ENCODE data around the gene SMAD7. TPM values are rescaled to one million over a fixed set of nuclear protein-coding genes. Genes with fewer than 3 reads are reported as not detected.

Gene SMAD7
- total and polyA plus RNA-seq, 7 experiments from 2014 or later = 5.3 to 79.4 (median 21.4) TPM

GRCh38 chr18:48959921-48960920 lies 9.5 kb upstream of the SMAD7 start:
- no peak for DNase-seq
- intact Hi-C loops (cut with micrococcal nuclease) = no loop called here

DNA sequence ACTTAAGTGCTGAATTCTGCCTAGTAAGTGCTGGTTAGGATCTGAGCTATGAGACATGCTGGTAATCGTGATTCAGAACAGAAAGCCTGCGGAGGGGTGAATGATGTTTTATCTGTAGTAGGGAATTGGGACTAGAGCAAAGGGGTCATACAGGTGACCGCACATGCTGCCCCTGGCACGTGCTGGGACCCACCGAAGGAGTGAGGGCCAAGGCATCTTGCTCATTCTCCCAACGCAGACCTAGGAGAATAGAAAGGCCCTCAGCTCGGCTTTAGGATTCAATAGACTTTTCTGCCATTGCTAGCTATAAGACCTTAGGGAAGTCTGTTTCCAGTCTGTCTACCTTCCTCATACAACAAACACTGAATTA lies 8.8 kb upstream of the SMAD7 start:
- Mint-ChIP-seq H3K9me3 (no peaks in the 10 kb centered on the region), H3K4me3 (no peak overlapping the region), H3K36me3 (no peaks in the 10 kb centered on the region), H3K27ac (no peak overlapping the region), H3K4me1 (peaks cover 11 to 32% (median 30%) of the 10 kb centered on the region in 7 donors), H3K27me3 (peaks cover 0 to 46% (median 0%) of the 10 kb centered on the region in 5 donors)
- intact Hi-C loops (cut with micrococcal nuclease) = no loop called here
- H3K27me3 ChIP-seq (ENCODE audit: control insufficient read depth in 2 of 2, insufficient read depth in 2 of 2, low read length in 2 of 2) = no peaks in the 10 kb centered on the region
- ChIA-PET POLR2A (no interaction called here), CTCF (interaction anchor here (0.7 to 1.1 kb wide), 2 partner anchors 9 to 20 kb away, joined by 3 read pairs; no protein-coding TSS in a partner anchor)
- H3K4me1 ChIP-seq (ENCODE audit: control insufficient read depth in 2 of 2, insufficient read depth in 2 of 2, low read length in 2 of 2) = peaks cover 10 to 18% of the 10 kb centered on the region in 2 donors
- ATAC-seq = no peak
- no peaks in the 10 kb centered on the region for H3K9me3 ChIP-seq (ENCODE audit: control insufficient read depth in 2 of 3, low read length in 3 of 3)
- DNase-seq = no peak
- H3K27ac ChIP-seq (ENCODE audit: low read depth, low read length) = no peak overlapping the region
- H3K4me3 ChIP-seq (ENCODE audit: low read length) = no peak overlapping the region
- H3K36me3 ChIP-seq (ENCODE audit: control insufficient read depth in 2 of 3, insufficient read depth in 3 of 3, low read length in 3 of 3) = no peaks in the 10 kb centered on the region

More at GRCh38 chr18:48959921-48960920, 9.5 kb upstream of the SMAD7 start:
- H3K27me3 Mint-ChIP-seq = peaks cover 0 to 47% (median 0%) of the 10 kb centered on the region in 5 donors
- no peak overlapping the region for H3K27ac ChIP-seq (ENCODE audit: low read depth, low read length)
- H3K27ac Mint-ChIP-seq = no peak overlapping the region
- H3K36me3 ChIP-seq (ENCODE audit: control insufficient read depth in 2 of 3, insufficient read depth in 3 of 3, low read length in 3 of 3) = no peaks in the 10 kb centered on the region
- POLR2A ChIA-PET = no interaction called here
- no peaks in the 10 kb centered on the region for H3K27me3 ChIP-seq (ENCODE audit: control insufficient read depth in 2 of 2, insufficient read depth in 2 of 2, low read length in 2 of 2)
- CTCF ChIA-PET = interaction anchor here (0.7 kb wide), 1 partner anchor 9 kb away, joined by 3 read pairs; no protein-coding TSS in a partner anchor
- H3K9me3 ChIP-seq (ENCODE audit: control insufficient read depth in 2 of 3, low read length in 3 of 3) = no peaks in the 10 kb centered on the region
- H3K4me1 Mint-ChIP-seq = peaks cover 7 to 28% (median 25%) of the 10 kb centered on the region in 7 donors
- H3K4me1 ChIP-seq (ENCODE audit: control insufficient read depth in 2 of 2, insufficient read depth in 2 of 2, low read length in 2 of 2) = peaks cover 8 to 13% of the 10 kb centered on the region in 2 donors
- no peak overlapping the region for H3K4me3 Mint-ChIP-seq
- no peaks in the 10 kb centered on the region for H3K36me3 Mint-ChIP-seq
- ATAC-seq = no peak
- no peak overlapping the region for H3K4me3 ChIP-seq (ENCODE audit: low read length)
- no peaks in the 10 kb centered on the region for H3K9me3 Mint-ChIP-seq

DNA sequence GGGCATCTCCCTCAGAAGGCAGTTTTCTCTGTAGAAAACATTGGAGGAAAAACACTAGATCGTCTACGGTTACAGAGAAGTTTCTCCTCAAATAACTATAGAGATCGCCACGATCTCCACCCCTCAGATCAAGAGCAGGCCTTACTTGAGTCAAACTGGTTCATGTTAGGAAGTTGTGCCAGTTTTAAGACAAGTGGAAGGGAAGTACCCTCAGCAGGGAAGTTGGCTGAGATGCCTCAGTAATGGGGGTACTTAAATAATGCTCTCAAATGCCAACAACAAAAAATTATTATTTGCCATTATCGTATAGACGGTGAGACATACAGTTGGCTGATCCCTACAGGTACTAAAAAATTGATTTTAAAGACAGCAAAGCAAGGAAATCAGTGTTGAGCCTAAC lies 8.2 kb upstream of the SMAD7 start:
- Mint-ChIP-seq H3K4me1 (peaks cover 13 to 38% (median 35%) of the 10 kb centered on the region in 7 donors), H3K27me3 (peaks cover 0 to 46% (median 0%) of the 10 kb centered on the region in 5 donors), H3K4me3 (no peak overlapping the region), H3K36me3 (no peaks in the 10 kb centered on the region), H3K27ac (no peak overlapping the region), H3K9me3 (no peaks in the 10 kb centered on the region)
- no peaks in the 10 kb centered on the region for H3K9me3 ChIP-seq (ENCODE audit: control insufficient read depth in 2 of 3, low read length in 3 of 3)
- H3K27me3 ChIP-seq (ENCODE audit: control insufficient read depth in 2 of 2, insufficient read depth in 2 of 2, low read length in 2 of 2) = no peaks in the 10 kb centered on the region
- no peak overlapping the region for H3K4me3 ChIP-seq (ENCODE audit: low read length)
- H3K27ac ChIP-seq (ENCODE audit: low read depth, low read length) = no peak overlapping the region
- POLR2A ChIA-PET = interaction anchor here (1.6 kb wide), 1 partner anchor 26 kb away, joined by 4 read pairs; no protein-coding TSS in a partner anchor
- ATAC-seq = no peak
- no peaks in the 10 kb centered on the region for H3K36me3 ChIP-seq (ENCODE audit: control insufficient read depth in 2 of 3, insufficient read depth in 3 of 3, low read length in 3 of 3)
- H3K4me1 ChIP-seq (ENCODE audit: control insufficient read depth in 2 of 2, insufficient read depth in 2 of 2, low read length in 2 of 2) = peaks cover 10 to 18% of the 10 kb centered on the region in 2 donors
- intact Hi-C loops (cut with micrococcal nuclease) = no loop called here
- DNase-seq = no peak
- CTCF ChIA-PET = interaction anchor here (1.1 kb wide), 1 partner anchor 19 kb away, joined by 3 read pairs; no protein-coding TSS in a partner anchor

GRCh38 chr18:48957616-48958015 lies 6.9 kb upstream of the SMAD7 start:
- H3K27me3 ChIP-seq (ENCODE audit: control insufficient read depth in 2 of 2, insufficient read depth in 2 of 2, low read length in 2 of 2) = no peaks in the 10 kb centered on the region
- Mint-ChIP-seq H3K36me3 (no peaks in the 10 kb centered on the region), H3K4me3 (no peak overlapping the region), H3K27ac (peak overlapping the region in 1 of 9 donors; percentile 40), H3K4me1 (peaks cover 11 to 36% (median 30%) of the 10 kb centered on the region in 7 donors), H3K9me3 (no peaks in the 10 kb centered on the region), H3K27me3 (peaks cover 0 to 35% (median 0%) of the 10 kb centered on the region in 5 donors)
- H3K4me1 ChIP-seq (ENCODE audit: control insufficient read depth in 2 of 2, insufficient read depth in 2 of 2, low read length in 2 of 2) = peaks cover 10 to 22% of the 10 kb centered on the region in 2 donors
- DNase-seq (no peak), ATAC-seq (no peak)
- intact Hi-C loops (cut with micrococcal nuclease) = no loop called here
- ChIA-PET POLR2A (interaction anchor here (1.6 kb wide), 1 partner anchor 25 kb away, joined by 4 read pairs; no protein-coding TSS in a partner anchor), CTCF (interaction anchor here (0.6 kb wide), 1 partner anchor 81 kb away, joined by 4 read pairs; no protein-coding TSS in a partner anchor)
- no peaks in the 10 kb centered on the region for H3K36me3 ChIP-seq (ENCODE audit: control insufficient read depth in 2 of 3, insufficient read depth in 3 of 3, low read length in 3 of 3)
- H3K9me3 ChIP-seq (ENCODE audit: control insufficient read depth in 2 of 3, low read length in 3 of 3) = no peaks in the 10 kb centered on the region
- H3K4me3 ChIP-seq (ENCODE audit: low read length) = no peak overlapping the region
- no peak overlapping the region for H3K27ac ChIP-seq (ENCODE audit: low read depth, low read length)

GRCh38 chr18:48957136-48957535 lies 6.4 kb upstream of the SMAD7 start:
- Mint-ChIP-seq H3K27me3 (peaks cover 0 to 31% (median 0%) of the 10 kb centered on the region in 5 donors), H3K36me3 (no peaks in the 10 kb centered on the region), H3K9me3 (no peaks in the 10 kb centered on the region), H3K4me1 (peaks cover 11 to 34% (median 27%) of the 10 kb centered on the region in 7 donors), H3K27ac (no peak overlapping the region), H3K4me3 (no peak overlapping the region)
- DNase-seq (no peak), ATAC-seq (no peak)
- POLR2A ChIA-PET = interaction anchor here (0.7 to 1.6 kb wide), 3 partner anchors 8 to 24 kb away, joined by 3 to 4 read pairs (median 3); no protein-coding TSS in a partner anchor
- Histone ChIP-seq H3K9me3 (ENCODE audit: control insufficient read depth in 2 of 3, low read length in 3 of 3) (no peaks in the 10 kb centered on the region), H3K4me1 (ENCODE audit: control insufficient read depth in 2 of 2, insufficient read depth in 2 of 2, low read length in 2 of 2) (peaks cover 10 to 22% of the 10 kb centered on the region in 2 donors), H3K27ac (ENCODE audit: low read depth, low read length) (no peak overlapping the region), H3K27me3 (ENCODE audit: control insufficient read depth in 2 of 2, insufficient read depth in 2 of 2, low read length in 2 of 2) (no peaks in the 10 kb centered on the region), H3K4me3 (ENCODE audit: low read length) (no peak overlapping the region), H3K36me3 (ENCODE audit: control insufficient read depth in 2 of 3, insufficient read depth in 3 of 3, low read length in 3 of 3) (no peaks in the 10 kb centered on the region)
- CTCF ChIA-PET = no interaction called here
- intact Hi-C loops (cut with micrococcal nuclease) = no loop called here

- Histone ChIP-seq H3K27me3 (ENCODE audit: control insufficient read depth in 2 of 2, insufficient read depth in 2 of 2, low read length in 2 of 2) (no peaks in the 10 kb centered on the region), H3K36me3 (ENCODE audit: control insufficient read depth in 2 of 3, insufficient read depth in 3 of 3, low read length in 3 of 3) (no peaks in the 10 kb centered on the region), H3K27ac (ENCODE audit: low read depth, low read length) (no peak overlapping the region), H3K4me1 (ENCODE audit: control insufficient read depth in 2 of 2, insufficient read depth in 2 of 2, low read length in 2 of 2) (peaks cover 10 to 22% of the 10 kb centered on the region in 2 donors), H3K4me3 (ENCODE audit: low read length) (no peak overlapping the region), H3K9me3 (ENCODE audit: control insufficient read depth in 2 of 3, low read length in 3 of 3) (no peaks in the 10 kb centered on the region)
- peaks cover 11 to 35% (median 27%) of the 10 kb centered on the region in 7 donors for H3K4me1 Mint-ChIP-seq
- ATAC-seq (no peak), DNase-seq (no peak)
- H3K36me3 Mint-ChIP-seq = no peaks in the 10 kb centered on the region
- H3K27me3 Mint-ChIP-seq = peaks cover 0 to 27% (median 0%) of the 10 kb centered on the region in 5 donors
- no peak overlapping the region for H3K4me3 Mint-ChIP-seq
- H3K9me3 Mint-ChIP-seq = no peaks in the 10 kb centered on the region
- H3K27ac Mint-ChIP-seq = peak overlapping the region in 6 of 9 donors; percentile 67 to 98 (median 82)
- ChIA-PET POLR2A (interaction anchor here (0.7 to 1.1 kb wide), 3 partner anchors 9 to 128 kb away, joined by 3 read pairs; no protein-coding TSS in a partner anchor), CTCF (interaction anchor here (1.3 kb wide), 1 partner anchor 15 kb away, joined by 3 read pairs; no protein-coding TSS in a partner anchor)
- intact Hi-C loops (cut with micrococcal nuclease) = no loop called here
Measured at GRCh38 chr18:48956356-48956755, 5.6 kb upstream of the SMAD7 start.

All from naive thymus-derived CD4-positive, alpha-beta T cell (primary cell).